Measurements from ENCODE around the gene EYA2. TPM values are rescaled to one million over a fixed set of nuclear protein-coding genes. Genes with fewer than 3 reads are reported as not detected.

Gene EYA2
- total and polyA plus RNA-seq, 2 donors (not counting 3 experiments of a cell fraction or from before 2014, with no cell fraction given): not detected

- H3K4me3 ChIP-seq (replicated peaks in 1 of 3; ENCODE audit: insufficient read depth in 1 of 3, low read depth in 1 of 3, low read length in 3 of 3): no peak overlapping the region
- no peak overlapping the region for H3K9ac ChIP-seq (replicated peaks; ENCODE audit: extremely low read depth, insufficient read depth, low read length)
- intact Hi-C loops (cut with micrococcal nuclease) (no loop called here), dilution Hi-C loops (cut with MboI; ENCODE audit: extremely low pct_ligation_motif_present, low sequenced_read_pairs) (no loop called here)
- CTCF ChIA-PET: no interaction called here
- no peak for TF ChIP-seq GATA2 (IDR thresholded peaks at IDR 0.05; ENCODE audit: insufficient read depth, insufficient read length, low read depth, low read length)
- no peak for TF ChIP-seq MYC (IDR thresholded peaks at IDR 0.05; ENCODE audit: low read depth, low read length)
- no peak for TF ChIP-seq CTCF (IDR thresholded peaks at IDR 0.05; ENCODE audit: extremely low read depth in 1 of 2, insufficient read depth in 1 of 2, low read depth in 1 of 2, low read length in 2 of 2)
- no peak for TF ChIP-seq POLR2A (IDR thresholded peaks at IDR 0.05; ENCODE audit: low read depth, low read length)
- no peak for TF ChIP-seq POLR2AphosphoS5 (IDR thresholded peaks at IDR 0.05; ENCODE audit: insufficient read depth, low read depth, low read length)
- no peak for TF ChIP-seq JUN (IDR thresholded peaks at IDR 0.05; ENCODE audit: borderline replicate concordance, insufficient read depth, insufficient read length, low read depth)
- no TSS peak for BruUV-seq (replicated peaks)
- H3K79me2 ChIP-seq (ENCODE audit: control insufficient read depth, insufficient read depth, low read length): no peaks in the 10 kb centered on the region
- H2AFZ ChIP-seq (ENCODE audit: low read depth, low read length): no peak overlapping the region
- no peaks in the 10 kb centered on the region for H3K4me1 ChIP-seq (ENCODE audit: control insufficient read depth, extremely low read depth, insufficient read depth, low read length)
- H3K9me3 ChIP-seq (replicated peaks; ENCODE audit: control insufficient read depth, insufficient read depth, low read length): no peaks in the 10 kb centered on the region
- H4K20me1 ChIP-seq (replicated peaks; ENCODE audit: control insufficient read depth, extremely low read depth, insufficient read depth, low read length): no peaks in the 10 kb centered on the region
- no peaks in the 10 kb centered on the region for H3K36me3 ChIP-seq (ENCODE audit: control insufficient read depth in 2 of 2, extremely low read depth in 1 of 2, insufficient read depth in 2 of 2, low read length in 2 of 2)
- H3K4me2 ChIP-seq (ENCODE audit: insufficient read depth, low read length): no peak overlapping the region
- no peak overlapping the region for H3K27ac ChIP-seq (ENCODE audit: insufficient read depth, low read depth, low read length)
- POLR2A ChIA-PET: no interaction called here
- H3K9me1 ChIP-seq (replicated peaks; ENCODE audit: control insufficient read depth, extremely low read depth, insufficient read depth, low read length): no peaks in the 10 kb centered on the region
- DNase-seq (ENCODE audit: low read depth, low spot score) (no peak), FAIRE-seq (no peak)
- H3K27me3 ChIP-seq (ENCODE audit: control insufficient read depth in 2 of 2, insufficient read depth in 2 of 2, low read length in 2 of 2): no peaks in the 10 kb centered on the region
These were observed 20.2 kb downstream of the EYA2 start for GRCh38 chr20:46914789-46915379.

Measured in endothelial cell of umbilical vein (primary cell).